ENCODE results near the gene ECI1. TPM values are rescaled to one million over a fixed set of nuclear protein-coding genes. Genes with fewer than 3 reads are reported as not detected.

Gene ECI1
- total RNA-seq, 4 donors from 2014 or later = 74.0 to 137 (median 79.3) TPM

- intact Hi-C loops (cut with DNase I; ENCODE audit: low total_unique reads) = loop anchor here (1.0 kb wide), 2 partner anchors 8 to 18 kb away; partner anchors contain the start of gene MLST8
- peak; percentile 97 for ATAC-seq
- peak within 1 kb of the TSS; percentile 85 to 96 (median 94) for H3K27ac ChIP-seq
- H3K4me1 ChIP-seq = peaks cover 11 to 16% of the 10 kb centered on the region in 2 donors
- in situ Hi-C loops (cut with MboI; ENCODE audit: low sequenced_read_pairs in 4 of 4) = no loop called here
- peak within 1 kb of the TSS; percentile 78 to 98 (median 93) for H3K4me3 ChIP-seq
- H3K36me3 ChIP-seq = peaks cover 0 to 5% of the 10 kb centered on the region in 2 donors
- H3K9me3 ChIP-seq = no peaks in the 10 kb centered on the region
- DNase-seq = peak; percentile 99 to 100
- peak; percentile 97 to 98 for TF ChIP-seq POLR2A (IDR thresholded peaks at IDR 0.05)
- peak in 2 of 5 experiments; percentile 23 to 37 for TF ChIP-seq CTCF (IDR thresholded peaks at IDR 0.05 in 4 of 5, conservative IDR thresholded peaks at IDR 0.05 in 1 of 5)
- H3K27me3 ChIP-seq = no peaks in the 10 kb centered on the region
Measured at GRCh38 chr16:2223221-2223941, 28.0 kb downstream of the ECI1 start, which contains the start of gene E4F1. TSS of gene E4F1 (plus strand) at chr16:2223591. CDS start at chr16:2223614, 23 bp downstream.

- intact Hi-C loops (cut with DNase I; ENCODE audit: low total_unique reads) (loop anchor here (10.0 kb wide), 1 partner anchor 442 kb away; the partner anchor contains the start of genes EME2, MRPS34 and NME3), in situ Hi-C loops (cut with MboI; ENCODE audit: low sequenced_read_pairs in 4 of 4) (no loop called here)
- Histone ChIP-seq H3K9me3 (no peaks in the 10 kb centered on the region), H3K27ac (peak overlapping the region; percentile 88 to 98 (median 92)), H3K4me3 (no peak overlapping the region), H3K4me1 (peaks cover 23 to 27% of the 10 kb centered on the region in 2 donors), H3K36me3 (no peaks in the 10 kb centered on the region), H3K27me3 (no peaks in the 10 kb centered on the region)
- DNase-seq (no peak), ATAC-seq (no peak)
- TF ChIP-seq POLR2A (IDR thresholded peaks at IDR 0.05) = no peak
- TF ChIP-seq CTCF (IDR thresholded peaks at IDR 0.05 in 4 of 5, conservative IDR thresholded peaks at IDR 0.05 in 1 of 5) = no peak
Measured at GRCh38 chr16:2216330-2216729, 35.1 kb downstream of the ECI1 start.

GRCh38 chr16:2214719-2214968 lies 36.7 kb downstream of the ECI1 start, which contains the start of gene PGP:
TSS of gene PGP (minus strand) at chr16:2214840. CDS start at chr16:2214777, 63 bp downstream.
- H3K4me1 ChIP-seq = peaks cover 36 to 42% of the 10 kb centered on the region in 2 donors
- H3K36me3 ChIP-seq = peaks cover 0 to 4% of the 10 kb centered on the region in 2 donors
- H3K27me3 ChIP-seq = no peaks in the 10 kb centered on the region
- DNase-seq = no peak
- in situ Hi-C loops (cut with MboI; ENCODE audit: low sequenced_read_pairs in 4 of 4) (no loop called here), intact Hi-C loops (cut with DNase I; ENCODE audit: low total_unique reads) (loop anchor here (1.0 to 10.0 kb wide), 2 partner anchors 9 to 440 kb away; partner anchors contain the start of genes EME2, MLST8, MRPS34 and NME3)
- ATAC-seq = no peak
- peak within 1 kb of the TSS; percentile 59 to 80 (median 65) for H3K4me3 ChIP-seq
- TF ChIP-seq POLR2A (IDR thresholded peaks at IDR 0.05) (no peak), CTCF (IDR thresholded peaks at IDR 0.05 in 4 of 5, conservative IDR thresholded peaks at IDR 0.05 in 1 of 5) (no peak)
- no peaks in the 10 kb centered on the region for H3K9me3 ChIP-seq
- H3K27ac ChIP-seq = peak within 1 kb of the TSS; percentile 90 to 98 (median 92)

GRCh38 chr16:2213817-2214718 lies 37.3 kb downstream of the ECI1 start:
- Histone ChIP-seq H3K36me3 (peaks cover 0 to 10% of the 10 kb centered on the region in 2 donors), H3K27ac (peak overlapping the region; percentile 77 to 91 (median 88)), H3K27me3 (no peaks in the 10 kb centered on the region), H3K9me3 (no peaks in the 10 kb centered on the region), H3K4me1 (peaks cover 36 to 42% of the 10 kb centered on the region in 2 donors), H3K4me3 (peak overlapping the region; percentile 54 to 73 (median 64))
- no peak for DNase-seq
- ATAC-seq = peak; percentile 0 to 1
- in situ Hi-C loops (cut with MboI; ENCODE audit: low sequenced_read_pairs in 4 of 4) (no loop called here), intact Hi-C loops (cut with DNase I; ENCODE audit: low total_unique reads) (loop anchor here (1.0 to 10.0 kb wide), 2 partner anchors 9 to 439 kb away; partner anchors contain the start of genes EME2, MLST8, MRPS34 and NME3)
- peak; percentile 38 to 66 for TF ChIP-seq POLR2A (IDR thresholded peaks at IDR 0.05)
- no peak for TF ChIP-seq CTCF (IDR thresholded peaks at IDR 0.05 in 4 of 5, conservative IDR thresholded peaks at IDR 0.05 in 1 of 5)

Measured in gastrocnemius medialis (tissue), 4 donors.